Suppressor macrophage treated with lipopolysaccharide for 4 hours (primary cell): Measurements from ENCODE around the gene PPP2R5B.

Experiments
- DNase-seq: peaks from one replicate; pipeline ENCODE4 v3.0.0-alpha.2; 2020

The PPP2R5B gene

DNA sequence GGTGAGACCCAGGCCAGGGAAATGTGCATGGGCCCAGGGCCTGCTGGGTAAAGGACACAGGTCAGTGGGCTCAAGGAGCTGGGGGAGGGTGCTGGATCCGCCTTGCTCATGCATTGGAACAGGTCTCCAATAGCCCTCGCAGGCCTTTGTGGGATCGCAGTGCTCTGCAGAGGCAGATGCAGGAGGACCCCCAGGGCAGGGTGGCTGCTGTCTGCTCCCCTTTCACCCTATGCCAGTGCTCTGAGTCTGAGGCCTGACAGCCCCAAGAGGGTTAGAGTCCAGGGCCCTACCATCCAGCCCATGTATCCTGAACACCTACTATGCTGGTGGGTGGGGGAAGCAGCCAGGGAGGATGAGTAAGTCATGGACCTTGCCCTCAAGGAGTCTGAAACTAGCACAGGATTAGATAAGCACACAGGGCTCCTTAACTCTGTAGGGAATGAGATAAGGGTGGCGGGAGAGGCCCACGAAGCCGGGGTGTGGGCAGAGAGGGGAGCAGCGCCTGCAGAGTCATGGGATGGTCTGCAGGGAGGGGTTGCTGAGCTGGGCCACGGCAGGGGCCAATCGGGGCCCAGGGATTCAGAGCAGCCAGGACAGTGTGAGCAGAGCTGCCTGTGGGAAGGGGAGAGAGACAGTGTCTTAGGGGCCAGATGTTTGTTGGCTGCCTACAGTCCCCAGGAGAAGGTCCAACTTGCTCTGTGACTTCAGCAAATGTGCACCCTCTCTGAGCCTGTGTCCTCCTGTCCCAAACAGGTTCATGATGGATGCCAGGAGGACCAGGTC lies 35.6 kb upstream of the PPP2R5B start:
- DNase-seq: no peak

DNA sequence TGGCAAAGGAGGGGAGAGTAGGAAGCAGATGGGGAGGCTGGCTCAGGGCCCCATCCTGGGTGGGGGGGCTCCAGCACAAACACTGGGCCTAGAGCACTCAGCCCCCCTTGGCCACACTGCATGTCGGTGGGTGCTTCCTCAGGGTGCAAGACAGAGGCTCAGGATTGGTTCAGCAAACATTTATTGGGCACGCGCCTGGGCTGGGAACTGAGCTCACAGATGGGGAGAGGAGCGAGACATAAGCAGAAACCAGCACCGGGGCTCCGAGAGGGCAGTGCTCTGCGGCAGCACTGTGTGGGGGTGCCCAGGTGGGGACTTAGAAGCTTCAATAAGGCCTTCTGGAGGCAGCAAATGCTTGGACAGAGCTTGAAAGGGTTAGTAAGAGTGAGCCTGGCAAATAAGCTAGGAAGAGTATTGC lies 34.0 kb upstream of the PPP2R5B start:
- no peak for DNase-seq

DNA sequence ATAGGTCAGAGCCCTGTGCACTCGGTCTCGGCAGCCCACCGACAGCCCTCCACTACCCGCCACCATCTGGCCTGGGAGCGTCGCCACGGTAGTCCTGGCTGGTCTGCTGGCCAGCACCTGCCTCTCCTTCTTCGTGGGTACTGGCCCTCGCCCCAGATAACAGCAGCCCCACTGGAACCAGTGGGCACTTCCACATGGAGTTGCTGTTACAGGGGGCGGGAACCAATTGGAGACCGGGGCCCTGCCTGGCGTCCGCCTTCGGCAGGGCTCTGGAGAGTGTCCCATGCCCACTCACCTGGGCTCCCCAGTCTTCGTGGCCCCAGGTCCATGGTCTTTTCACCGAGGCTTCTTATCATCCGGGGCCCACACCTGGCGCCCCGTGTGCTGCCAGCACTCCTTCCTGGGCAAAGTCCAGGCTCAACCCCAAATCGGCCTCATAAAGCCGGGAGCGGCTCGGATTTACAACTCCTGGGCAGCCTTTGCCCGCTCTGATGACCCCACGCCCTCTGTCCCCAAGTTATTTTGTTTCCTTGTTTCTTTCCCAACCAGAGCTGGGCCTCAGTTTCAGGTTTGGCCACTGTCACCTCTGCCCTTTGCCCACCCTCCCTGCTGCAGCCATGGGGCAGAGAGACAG lies 33.2 kb upstream of the PPP2R5B start:
- no peak for DNase-seq

DNA sequence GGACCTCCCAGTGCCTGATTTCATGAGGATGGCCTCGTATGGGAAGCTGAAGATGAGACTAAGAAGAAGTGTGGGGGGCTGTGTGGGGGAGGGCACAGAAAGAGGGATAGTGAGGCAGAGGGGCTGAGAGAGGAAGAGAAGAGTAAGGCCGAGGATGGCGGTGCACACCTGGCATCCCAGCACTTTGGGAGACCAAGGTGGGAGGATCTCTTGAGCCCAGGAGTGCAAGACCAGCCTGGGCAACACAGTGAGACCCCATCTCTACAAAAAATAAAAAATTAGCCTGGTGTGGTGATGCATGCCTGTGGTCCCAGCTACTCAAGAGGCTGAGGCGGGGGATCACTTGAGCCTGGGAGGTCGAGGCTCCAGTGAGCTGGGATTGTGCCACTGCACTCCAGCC lies 32.6 kb upstream of the PPP2R5B start:
- DNase-seq: no peak

GRCh38 chr11:64892411-64892831 lies 32.1 kb upstream of the PPP2R5B start:
- no peak for DNase-seq

DNA sequence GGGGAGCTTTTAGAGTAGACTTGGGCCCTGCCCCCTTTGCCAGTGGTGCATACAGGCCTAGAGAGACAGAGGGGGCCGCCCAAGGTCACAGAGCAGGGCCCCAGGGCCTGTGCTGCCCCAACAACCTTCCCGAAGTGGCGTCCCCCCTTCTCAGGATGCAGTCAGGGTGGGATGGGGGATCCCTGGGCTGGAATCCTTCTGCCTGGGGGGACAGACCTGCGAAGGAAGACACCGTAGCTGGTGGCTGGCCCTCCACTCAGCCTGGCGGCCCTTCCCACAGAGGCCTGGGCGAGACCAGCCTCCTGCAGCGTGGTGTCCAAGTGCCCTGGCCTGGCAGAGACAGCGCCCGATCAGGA lies 31.7 kb upstream of the PPP2R5B start:
- DNase-seq: no peak

DNA sequence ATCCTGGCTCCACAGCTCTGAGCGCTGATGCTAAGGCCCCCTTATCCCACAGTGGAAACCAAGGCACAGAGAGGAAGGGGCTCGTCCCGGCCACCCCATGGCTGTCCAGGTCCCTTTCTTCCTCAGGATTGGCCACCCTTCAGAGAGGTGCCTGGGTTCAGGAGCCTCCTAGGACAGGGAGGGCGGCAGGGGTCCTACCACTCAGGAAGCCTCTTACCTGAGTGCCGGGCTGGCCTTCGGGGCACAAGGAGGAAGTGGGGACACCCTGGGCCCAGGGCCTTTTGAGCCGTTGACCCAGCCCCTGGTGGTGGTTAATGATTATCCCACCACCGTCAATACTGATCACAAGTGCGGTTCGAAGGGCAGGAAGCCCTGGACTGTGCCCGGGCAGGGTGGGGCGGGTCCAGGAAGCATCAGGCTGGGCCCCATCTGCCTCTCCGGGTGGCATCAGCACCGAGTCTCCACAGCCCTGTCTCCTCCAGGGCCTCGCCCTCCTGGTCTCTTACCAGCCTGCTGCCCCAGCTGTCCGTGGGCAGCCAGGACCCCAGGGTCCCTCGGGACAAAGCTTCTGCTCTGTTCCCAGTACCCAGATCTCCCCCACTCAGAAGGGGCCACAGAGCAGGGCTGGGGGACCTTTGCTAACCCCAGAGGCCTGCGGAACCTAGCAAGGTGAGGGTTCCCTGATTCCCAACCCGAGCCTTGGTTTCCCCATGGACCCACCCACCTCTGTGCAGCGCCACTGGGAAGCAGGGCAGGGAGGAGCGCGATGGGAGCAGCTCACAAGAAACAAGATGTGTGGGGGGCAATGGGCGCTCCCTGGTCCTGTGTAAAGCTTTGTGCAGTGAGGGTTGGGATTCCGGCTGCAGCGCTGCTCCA lies 31.1 kb upstream of the PPP2R5B start:
- DNase-seq: no peak

DNA sequence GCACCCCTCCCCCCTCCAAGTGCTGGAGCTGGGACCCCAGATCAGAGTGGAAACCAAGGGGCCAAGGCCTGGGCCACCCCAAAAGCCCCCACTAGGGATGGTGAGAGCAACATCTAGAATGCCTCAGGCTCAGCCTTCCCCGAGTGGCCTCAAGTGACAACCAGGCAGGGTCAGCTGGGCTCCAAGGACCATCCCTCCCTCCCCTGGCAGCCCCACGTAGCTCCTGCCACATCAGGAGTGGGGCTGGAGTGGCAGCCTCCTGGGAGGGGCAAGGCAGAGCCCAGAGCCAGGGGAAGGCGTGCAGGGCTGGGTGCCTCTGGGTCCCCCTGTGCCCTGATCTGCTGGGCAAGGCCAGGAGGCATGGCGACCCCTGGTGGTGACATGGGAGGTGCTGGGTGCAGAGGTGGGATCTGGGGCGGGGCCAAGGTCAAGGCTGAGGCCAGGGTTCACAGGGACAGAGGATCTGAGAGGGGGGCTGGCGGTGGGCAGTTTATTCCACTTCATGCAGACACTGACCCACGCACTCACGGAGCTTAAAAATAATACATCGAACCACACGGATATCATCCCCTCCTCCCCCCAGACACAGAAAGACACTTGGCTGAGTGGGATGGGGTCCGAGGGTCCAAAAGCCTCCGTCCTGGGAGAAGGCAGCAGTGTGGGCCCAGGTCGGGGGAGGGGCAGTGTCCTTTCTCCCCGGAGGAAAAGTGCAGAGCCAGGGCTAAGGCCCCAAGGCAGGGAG lies 30.2 kb upstream of the PPP2R5B start:
- peak; percentile 92 for DNase-seq

DNA sequence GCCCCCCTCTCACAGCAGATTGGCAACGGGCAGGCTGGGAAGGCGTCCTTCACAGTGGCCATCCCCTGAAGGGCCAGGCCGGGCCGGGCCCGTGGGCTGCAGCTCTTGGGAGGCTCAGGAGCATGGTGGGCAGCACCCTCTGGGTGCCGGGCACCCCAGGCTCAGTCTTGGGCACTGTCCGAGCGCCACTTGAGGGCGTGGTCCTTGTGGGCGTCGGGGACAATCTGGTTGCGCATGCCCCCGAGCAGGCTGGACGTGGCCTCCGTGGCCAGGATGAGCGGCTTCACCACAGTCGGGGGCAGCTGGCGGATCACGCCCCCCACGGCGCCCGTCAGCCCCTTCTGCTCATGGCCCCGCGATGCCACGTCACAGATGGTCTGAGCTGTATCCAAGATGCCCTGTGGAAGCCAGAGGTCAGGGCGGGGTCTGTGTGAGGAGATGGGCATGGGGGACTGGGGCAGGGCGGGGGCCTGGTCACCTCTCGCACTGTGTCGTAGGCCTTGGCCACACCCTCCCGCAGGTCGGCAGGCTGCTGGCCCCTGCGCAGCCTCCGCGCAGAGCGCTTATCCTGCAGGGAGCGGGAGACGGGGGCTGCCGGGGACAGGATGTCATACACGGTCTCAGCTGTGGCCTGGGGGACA lies 29.6 kb upstream of the PPP2R5B start:
- DNase-seq: no peak

DNA sequence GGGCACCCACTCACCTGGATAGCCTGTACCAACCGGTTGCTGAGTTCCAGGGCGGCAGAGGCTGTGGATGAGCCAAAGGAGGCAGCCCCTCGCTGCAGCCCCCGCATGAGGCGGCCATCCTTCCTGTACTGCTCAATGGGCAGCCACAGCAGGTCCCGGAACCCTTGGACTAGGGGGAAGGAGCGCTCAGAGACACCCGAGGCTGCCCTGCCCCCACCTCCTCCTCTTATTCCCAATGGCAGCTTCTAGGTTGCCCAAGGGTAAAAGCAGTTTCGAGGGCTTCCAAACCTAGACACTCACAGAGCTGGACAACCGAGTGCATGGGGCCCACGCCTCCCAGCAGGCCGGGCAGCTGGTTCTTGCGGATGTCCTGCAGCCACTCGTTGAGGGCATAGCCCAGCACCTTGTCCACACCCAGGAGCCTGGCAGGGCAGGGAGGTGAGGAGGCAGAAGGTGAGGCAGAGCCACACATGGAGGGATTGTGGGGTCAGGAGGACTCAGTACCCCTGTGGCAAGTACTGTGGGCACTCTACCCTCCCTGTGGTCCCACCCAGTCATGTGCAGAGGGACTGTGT lies 28.0 kb upstream of the PPP2R5B start:
- DNase-seq: no peak

GRCh38 chr11:64897381-64898075 lies 27.0 kb upstream of the PPP2R5B start:
- no peak for DNase-seq

GRCh38 chr11:64898076-64898445 lies 26.4 kb upstream of the PPP2R5B start:
- DNase-seq: no peak

- DNase-seq: no peak
These were observed 25.9 kb upstream of the PPP2R5B start for GRCh38 chr11:64898541-64898940.

- no peak for DNase-seq
These were observed 24.2 kb upstream of the PPP2R5B start for GRCh38 chr11:64900263-64900678.

- no peak for DNase-seq
These were observed 23.7 kb upstream of the PPP2R5B start for GRCh38 chr11:64900774-64901173.

DNA sequence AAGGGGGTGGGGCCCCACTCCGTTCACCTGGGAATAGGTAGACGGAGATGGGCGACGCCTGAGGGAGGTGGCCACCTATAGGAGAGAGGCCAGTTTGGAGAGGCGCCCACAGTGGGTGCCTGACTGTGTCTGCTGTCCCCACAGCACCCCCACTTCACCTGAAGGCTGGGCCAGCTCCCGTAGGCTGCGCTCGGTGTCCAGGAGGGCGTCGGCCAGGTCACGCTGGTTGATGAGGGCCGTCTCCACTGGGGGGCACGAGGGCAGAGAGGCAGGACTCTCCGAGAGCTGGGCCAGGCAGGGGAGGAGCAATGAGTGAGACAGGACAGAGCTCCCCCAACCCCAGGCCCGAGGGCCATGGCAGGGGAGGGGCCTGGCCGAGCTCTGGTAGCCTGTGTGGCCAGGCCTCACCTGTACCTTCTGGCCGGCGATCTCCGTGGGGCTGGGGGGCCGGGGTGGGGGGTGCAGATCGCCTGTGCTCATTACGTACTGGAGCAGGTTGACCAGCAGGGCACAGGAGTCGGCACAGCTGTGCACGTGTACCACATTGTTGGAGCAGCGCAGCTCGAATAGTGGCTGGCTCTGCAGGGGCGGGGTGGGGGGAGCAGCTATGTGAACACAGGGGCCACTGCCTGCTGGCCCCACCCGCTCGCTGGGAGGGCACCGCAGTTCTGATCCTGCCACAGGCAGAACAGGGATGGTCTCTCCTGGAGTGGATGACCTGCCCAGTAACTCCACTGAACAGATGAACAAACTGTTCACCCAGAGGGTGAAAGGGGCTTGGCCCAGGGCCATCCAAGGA lies 22.2 kb upstream of the PPP2R5B start:
- DNase-seq: no peak

DNA sequence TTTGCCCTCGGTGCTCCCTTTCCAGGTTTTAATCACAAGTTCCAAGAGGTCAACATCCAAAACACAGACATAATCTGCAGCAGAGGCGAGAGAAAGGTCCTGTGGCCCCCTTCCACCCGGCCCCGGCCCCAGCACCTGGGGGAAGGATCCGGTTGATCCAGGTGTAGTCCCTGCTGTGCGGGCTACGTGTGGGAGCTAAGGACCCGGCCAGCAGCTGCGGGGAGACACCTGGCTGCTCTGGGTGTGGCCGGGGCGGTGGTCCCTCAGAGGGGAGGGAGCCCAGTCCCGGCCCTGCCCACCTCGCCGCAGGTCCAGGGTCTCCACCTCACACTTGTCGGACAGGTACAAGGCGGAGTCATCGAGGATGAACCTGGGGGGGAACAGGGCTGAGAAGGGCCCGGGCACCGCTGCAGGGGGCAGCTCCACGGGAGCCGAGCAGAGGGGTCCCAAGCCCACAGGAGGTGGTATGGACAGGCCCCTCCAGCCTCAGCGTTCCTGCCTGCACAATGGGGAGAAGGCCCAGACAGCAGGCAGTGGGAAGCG lies 21.1 kb upstream of the PPP2R5B start:
- no peak for DNase-seq

GRCh38 chr11:64905516-64906313 lies 18.8 kb upstream of the PPP2R5B start:
- DNase-seq: no peak

DNA sequence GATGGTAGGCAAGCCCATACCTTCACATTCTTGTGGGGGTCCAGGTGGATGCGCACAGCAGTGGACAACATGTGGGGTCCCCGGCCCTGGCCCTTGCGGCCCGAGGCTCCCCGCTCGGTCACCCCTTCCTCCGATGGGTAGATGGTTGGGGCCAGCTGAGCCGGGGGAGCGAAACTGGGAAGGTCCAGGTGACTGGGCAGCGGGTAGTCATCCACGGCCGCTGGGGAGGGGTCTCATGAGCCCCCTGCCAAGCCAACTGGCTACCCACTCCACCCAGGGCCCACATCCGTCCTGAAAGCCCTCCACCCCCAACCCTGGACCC lies 18.2 kb upstream of the PPP2R5B start:
- DNase-seq: no peak

DNA sequence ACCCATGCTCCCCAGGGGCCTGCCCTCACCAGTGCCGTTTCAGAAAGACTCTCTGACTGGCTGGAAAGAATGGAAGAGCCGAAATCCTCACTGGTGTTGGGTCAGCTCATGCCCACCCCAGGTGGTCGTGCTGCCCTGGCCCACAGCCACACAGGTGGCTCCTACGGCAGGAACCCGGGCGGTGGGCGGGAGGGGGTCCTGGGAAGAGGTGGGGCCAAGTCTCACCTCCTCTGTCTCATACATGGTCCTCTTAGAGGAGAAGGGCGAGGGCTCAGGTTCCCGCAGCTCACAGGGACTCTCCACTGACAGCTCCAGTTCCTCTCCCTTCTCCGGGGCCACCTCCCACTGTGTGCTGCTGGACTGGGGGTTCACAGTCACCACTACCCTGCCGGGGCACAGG lies 15.7 kb upstream of the PPP2R5B start:
- DNase-seq: no peak
